ENCODE results near the gene CSF3R. TPM values are rescaled to one million over a fixed set of nuclear protein-coding genes. Genes with fewer than 3 reads are reported as not detected.

CSF3R gene
- total RNA-seq, 1 donor from 2014 or later, result 2.5 TPM

DNA sequence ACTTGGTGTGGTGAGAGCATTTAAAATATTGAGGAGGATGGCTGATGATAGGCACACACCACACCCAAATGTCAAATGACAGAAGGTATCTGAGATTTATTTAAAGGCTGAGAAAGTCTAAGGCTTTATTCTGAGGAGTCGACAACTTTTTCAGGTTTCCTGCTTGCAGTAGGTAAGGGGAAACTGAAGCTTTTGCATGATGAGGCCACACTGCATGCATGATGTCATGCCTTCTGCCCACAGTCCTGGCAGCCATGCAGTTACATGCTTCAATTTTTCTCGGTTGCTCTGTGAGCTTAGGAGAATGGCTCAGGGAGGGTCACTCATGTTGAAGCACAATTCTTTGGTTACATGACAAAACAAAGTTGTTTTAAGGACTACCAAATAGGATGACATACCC, 39.4 kb downstream of the CSF3R start:
- Mint-ChIP-seq H3K4me1 (peaks cover 36% of the 10 kb centered on the region), H3K9me3 (no peaks in the 10 kb centered on the region), H3K27ac (no peak overlapping the region), H3K36me3 (no peaks in the 10 kb centered on the region), H3K4me3 (no peak overlapping the region), H3K27me3 (ENCODE audit: low read depth) (no peaks in the 10 kb centered on the region)
- DNase-seq (ENCODE audit: low spot score in 2 of 2, unreplicated experiment in 2 of 2), result no peak
- TF ChIP-seq, protein P1, sequence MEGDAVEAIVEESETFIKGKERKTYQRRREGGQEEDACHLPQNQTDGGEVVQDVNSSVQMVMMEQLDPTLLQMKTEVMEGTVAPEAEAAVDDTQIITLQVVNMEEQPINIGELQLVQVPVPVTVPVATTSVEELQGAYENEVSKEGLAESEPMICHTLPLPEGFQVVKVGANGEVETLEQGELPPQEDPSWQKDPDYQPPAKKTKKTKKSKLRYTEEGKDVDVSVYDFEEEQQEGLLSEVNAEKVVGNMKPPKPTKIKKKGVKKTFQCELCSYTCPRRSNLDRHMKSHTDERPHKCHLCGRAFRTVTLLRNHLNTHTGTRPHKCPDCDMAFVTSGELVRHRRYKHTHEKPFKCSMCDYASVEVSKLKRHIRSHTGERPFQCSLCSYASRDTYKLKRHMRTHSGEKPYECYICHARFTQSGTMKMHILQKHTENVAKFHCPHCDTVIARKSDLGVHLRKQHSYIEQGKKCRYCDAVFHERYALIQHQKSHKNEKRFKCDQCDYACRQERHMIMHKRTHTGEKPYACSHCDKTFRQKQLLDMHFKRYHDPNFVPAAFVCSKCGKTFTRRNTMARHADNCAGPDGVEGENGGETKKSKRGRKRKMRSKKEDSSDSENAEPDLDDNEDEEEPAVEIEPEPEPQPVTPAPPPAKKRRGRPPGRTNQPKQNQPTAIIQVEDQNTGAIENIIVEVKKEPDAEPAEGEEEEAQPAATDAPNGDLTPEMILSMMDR (IDR thresholded peaks at IDR 0.05; ENCODE audit: unreplicated experiment), result no peak

DNA sequence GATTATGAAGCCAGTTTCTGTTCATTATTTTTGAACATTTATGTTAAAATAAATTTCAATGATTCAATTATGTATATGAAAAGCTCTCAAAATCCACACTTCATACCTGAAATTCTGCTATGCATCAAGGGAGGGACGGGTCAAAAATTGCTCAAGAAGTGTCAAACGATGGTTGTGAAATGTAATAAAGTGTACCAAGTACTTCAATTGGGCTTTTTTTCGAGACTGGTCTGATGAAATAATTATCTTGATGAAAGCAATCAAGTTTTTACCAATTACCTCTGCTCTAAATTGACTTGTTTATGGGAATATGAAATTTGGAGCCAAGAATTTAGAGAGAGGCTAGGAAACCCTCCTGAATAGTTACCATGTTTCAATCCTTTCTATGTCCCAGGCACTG, 40.4 kb downstream of the CSF3R start:
- Mint-ChIP-seq H3K9me3 (no peaks in the 10 kb centered on the region), H3K4me3 (no peak overlapping the region), H3K27me3 (ENCODE audit: low read depth) (no peaks in the 10 kb centered on the region), H3K36me3 (no peaks in the 10 kb centered on the region), H3K4me1 (peaks cover 35% of the 10 kb centered on the region), H3K27ac (no peak overlapping the region)
- no peak for DNase-seq (ENCODE audit: low spot score in 2 of 2, unreplicated experiment in 2 of 2)
- TF ChIP-seq, protein P1 (IDR thresholded peaks at IDR 0.05; ENCODE audit: unreplicated experiment), result no peak

DNA sequence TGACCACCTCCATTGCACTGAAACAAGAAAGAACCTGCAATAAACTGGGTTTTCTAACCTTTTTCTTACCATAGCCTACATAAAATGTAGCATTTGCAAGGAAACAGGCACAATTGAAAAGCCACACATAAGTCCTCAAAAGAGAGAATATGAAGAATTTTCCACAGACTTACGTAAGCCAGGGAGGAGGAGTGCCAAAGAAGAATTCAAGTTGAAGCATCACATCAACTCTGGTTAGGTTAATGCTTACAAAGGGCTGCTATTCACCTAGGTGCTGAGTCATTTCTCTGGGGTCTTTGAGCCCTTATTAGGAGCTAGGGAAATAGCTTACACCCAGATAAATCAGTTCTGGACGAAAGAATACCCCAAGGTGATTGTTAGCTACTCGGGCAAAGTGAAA, 42.1 kb downstream of the CSF3R start:
- DNase-seq (ENCODE audit: low spot score in 2 of 2, unreplicated experiment in 2 of 2), result no peak
- TF ChIP-seq, protein P1 (IDR thresholded peaks at IDR 0.05; ENCODE audit: unreplicated experiment), result no peak
- peaks cover 38% of the 10 kb centered on the region for H3K4me1 Mint-ChIP-seq
- no peaks in the 10 kb centered on the region for H3K27me3 Mint-ChIP-seq (ENCODE audit: low read depth)
- H3K36me3 Mint-ChIP-seq, result peaks cover 2% of the 10 kb centered on the region
- H3K4me3 Mint-ChIP-seq, result no peak overlapping the region
- no peaks in the 10 kb centered on the region for H3K9me3 Mint-ChIP-seq
- H3K27ac Mint-ChIP-seq, result peak overlapping the region; percentile 79

DNA sequence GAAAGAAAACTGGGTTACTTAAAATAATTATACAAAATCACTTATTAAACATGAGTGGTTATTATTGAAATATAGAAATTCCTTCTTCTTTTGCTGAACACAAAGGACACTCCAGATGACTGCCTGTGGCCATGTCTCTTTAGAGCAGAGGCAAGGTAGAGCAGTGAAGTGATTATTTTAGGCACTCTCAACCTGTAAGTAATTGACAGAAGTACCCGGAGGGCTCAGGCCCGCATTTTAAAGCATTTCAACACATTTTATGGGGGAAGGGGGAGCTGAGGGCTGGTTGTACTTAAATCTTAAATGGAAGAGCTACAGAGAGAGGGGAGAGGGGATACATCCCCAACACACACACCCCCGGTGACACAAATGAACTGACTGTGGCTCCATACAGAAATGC, 42.7 kb downstream of the CSF3R start:
- Mint-ChIP-seq H3K9me3 (no peaks in the 10 kb centered on the region), H3K27me3 (ENCODE audit: low read depth) (no peaks in the 10 kb centered on the region), H3K27ac (peak overlapping the region; percentile 79), H3K4me1 (peaks cover 38% of the 10 kb centered on the region), H3K4me3 (no peak overlapping the region), H3K36me3 (peaks cover 2% of the 10 kb centered on the region)
- TF ChIP-seq, protein P1 (IDR thresholded peaks at IDR 0.05; ENCODE audit: unreplicated experiment), result no peak
- no peak for DNase-seq (ENCODE audit: low spot score in 2 of 2, unreplicated experiment in 2 of 2)

DNA sequence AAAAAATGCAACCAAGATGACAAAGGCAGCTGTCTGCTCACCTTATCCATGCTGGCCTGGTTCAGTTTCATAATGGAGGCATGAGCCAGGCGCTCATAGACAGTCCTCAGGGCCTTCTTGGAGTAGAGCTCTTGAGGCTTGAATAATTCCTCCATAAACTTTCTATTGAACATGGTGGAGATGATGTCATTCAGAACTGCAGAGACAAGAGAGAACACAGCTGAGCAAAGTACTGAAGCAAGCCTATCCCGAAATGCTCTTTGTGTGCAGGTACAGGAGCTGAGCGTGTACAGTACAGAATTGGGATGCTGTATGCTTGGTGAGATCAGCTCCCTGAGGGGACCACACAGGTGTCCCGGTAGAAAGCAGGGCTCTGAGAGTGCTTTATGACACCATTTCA, 44.0 kb downstream of the CSF3R start:
- no peaks in the 10 kb centered on the region for H3K27me3 Mint-ChIP-seq (ENCODE audit: low read depth)
- H3K4me1 Mint-ChIP-seq, result peaks cover 36% of the 10 kb centered on the region
- TF ChIP-seq, protein P1 (IDR thresholded peaks at IDR 0.05; ENCODE audit: unreplicated experiment), result no peak
- H3K4me3 Mint-ChIP-seq, result no peak overlapping the region
- peaks cover 2% of the 10 kb centered on the region for H3K36me3 Mint-ChIP-seq
- H3K9me3 Mint-ChIP-seq, result no peaks in the 10 kb centered on the region
- DNase-seq (ENCODE audit: low spot score in 2 of 2, unreplicated experiment in 2 of 2), result no peak
- H3K27ac Mint-ChIP-seq, result peak overlapping the region; percentile 69

DNA sequence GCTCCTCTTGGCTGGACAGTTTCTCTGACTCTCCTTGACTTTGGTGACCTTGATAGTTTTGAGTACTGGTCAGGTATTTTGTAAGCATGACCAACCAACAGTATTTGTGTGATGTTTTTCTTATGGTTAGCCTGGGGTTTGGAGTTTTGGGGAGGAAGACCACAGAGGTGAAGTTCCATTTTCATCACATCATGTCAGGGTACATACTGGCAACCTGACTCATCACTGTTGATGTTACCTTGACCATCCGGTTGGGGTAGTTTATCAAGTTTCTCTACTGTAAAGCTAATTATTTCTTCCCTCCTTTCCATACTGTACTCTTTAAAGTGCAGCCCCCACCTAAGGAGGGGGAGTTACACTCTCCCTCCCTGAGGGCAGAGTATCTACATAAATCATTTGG, 45.9 kb downstream of the CSF3R start:
- Mint-ChIP-seq H3K4me1 (peaks cover 41% of the 10 kb centered on the region), H3K27me3 (ENCODE audit: low read depth) (no peaks in the 10 kb centered on the region), H3K27ac (peak overlapping the region; percentile 98), H3K4me3 (no peak overlapping the region), H3K36me3 (peaks cover 2% of the 10 kb centered on the region), H3K9me3 (no peaks in the 10 kb centered on the region)
- DNase-seq (ENCODE audit: low spot score in 2 of 2, unreplicated experiment in 2 of 2), result no peak
- TF ChIP-seq, protein P1 (IDR thresholded peaks at IDR 0.05; ENCODE audit: unreplicated experiment), result no peak
